Measurements from ENCODE around the gene PARM1.

DNA sequence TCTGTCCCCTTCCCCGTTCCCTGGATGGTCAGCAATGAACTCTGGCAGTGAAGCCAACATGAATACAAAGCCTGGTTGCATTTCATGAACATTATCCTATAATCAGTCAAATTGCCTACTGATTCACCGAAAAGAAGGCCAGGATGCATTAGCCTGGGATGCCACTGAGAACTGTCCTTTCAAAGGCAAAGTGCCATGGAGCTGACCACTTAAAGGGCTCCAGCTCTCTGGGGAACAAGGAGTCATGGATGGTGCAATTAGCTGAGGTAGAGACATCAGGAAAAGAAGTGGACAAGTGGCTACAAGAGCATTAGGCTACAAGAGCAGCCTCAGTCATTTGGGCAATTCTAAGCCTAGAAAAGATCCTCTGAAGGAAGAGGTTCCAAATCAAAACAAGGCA is 69.0 kb downstream of the PARM1 start:
- TF ChIP-seq, protein P1, sequence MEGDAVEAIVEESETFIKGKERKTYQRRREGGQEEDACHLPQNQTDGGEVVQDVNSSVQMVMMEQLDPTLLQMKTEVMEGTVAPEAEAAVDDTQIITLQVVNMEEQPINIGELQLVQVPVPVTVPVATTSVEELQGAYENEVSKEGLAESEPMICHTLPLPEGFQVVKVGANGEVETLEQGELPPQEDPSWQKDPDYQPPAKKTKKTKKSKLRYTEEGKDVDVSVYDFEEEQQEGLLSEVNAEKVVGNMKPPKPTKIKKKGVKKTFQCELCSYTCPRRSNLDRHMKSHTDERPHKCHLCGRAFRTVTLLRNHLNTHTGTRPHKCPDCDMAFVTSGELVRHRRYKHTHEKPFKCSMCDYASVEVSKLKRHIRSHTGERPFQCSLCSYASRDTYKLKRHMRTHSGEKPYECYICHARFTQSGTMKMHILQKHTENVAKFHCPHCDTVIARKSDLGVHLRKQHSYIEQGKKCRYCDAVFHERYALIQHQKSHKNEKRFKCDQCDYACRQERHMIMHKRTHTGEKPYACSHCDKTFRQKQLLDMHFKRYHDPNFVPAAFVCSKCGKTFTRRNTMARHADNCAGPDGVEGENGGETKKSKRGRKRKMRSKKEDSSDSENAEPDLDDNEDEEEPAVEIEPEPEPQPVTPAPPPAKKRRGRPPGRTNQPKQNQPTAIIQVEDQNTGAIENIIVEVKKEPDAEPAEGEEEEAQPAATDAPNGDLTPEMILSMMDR (conservative IDR thresholded peaks at IDR 0.05): no peak
- no peak for TF ChIP-seq ZFX (IDR thresholded peaks at IDR 0.05)
